ENCODE measurements around the gene ATP6V1G3. TPM values are rescaled to one million over a fixed set of nuclear protein-coding genes. Genes with fewer than 3 reads are reported as not detected.
"Not testable (repeated sequence)": the region's sequence is repeated elsewhere in the genome, so short reads cannot be mapped to it uniquely, and the experiment has no call there.

The ATP6V1G3 gene
- total and polyA plus RNA-seq, 2 donors: 0.18 TPM; not detected in 1

DNA sequence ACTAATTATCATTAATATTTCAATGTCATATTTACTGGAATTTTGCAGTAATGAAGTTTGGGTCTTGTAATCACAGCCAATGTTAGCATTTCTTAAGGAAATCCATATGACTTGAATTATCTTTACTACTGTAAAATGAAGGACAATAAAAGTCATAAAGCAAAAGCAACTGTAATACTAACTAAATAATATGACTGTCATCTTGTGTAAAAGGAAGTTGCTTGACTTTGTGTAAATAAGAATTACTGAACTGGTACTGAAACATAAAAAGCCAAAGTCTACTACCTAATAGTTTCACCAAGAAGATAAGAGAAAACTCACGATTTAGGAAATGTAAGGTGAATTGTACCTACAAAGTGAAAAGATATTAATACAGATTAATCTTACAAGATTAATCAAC, 57.5 kb downstream of the ATP6V1G3 start:
- no peaks in the 10 kb centered on the region for H3K4me1 ChIP-seq (ENCODE audit: control insufficient read depth in 2 of 2, insufficient read depth in 2 of 2, low read length in 2 of 2)

DNA sequence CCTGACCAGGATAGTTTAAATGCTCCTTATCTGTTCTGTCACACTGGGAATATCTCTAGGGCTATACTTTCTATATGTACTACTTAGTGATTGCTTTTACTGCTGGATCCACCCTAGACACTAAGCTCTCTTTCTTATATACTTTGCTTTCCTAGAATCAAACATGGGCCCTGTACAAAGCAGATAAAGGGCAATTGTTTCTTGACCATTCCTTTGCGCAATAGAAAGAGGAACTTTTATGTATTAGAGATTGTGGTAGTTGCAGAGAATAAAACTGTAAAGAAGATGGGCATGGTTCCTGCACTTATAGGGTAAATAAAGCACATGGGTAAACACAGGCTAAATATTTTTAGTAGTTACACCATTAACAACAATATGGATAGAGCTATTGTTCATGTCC, 58.8 kb downstream of the ATP6V1G3 start:
- Histone ChIP-seq H3K27me3 (ENCODE audit: control insufficient read depth in 2 of 2, insufficient read depth in 1 of 2, low read length in 1 of 2) (no peaks in the 10 kb centered on the region), H3K27ac (ENCODE audit: low read depth in 1 of 2, low read length in 1 of 2) (no peak overlapping the region), H3K4me1 (ENCODE audit: control insufficient read depth in 2 of 2, insufficient read depth in 2 of 2, low read length in 2 of 2) (no peaks in the 10 kb centered on the region), H3K9me3 (ENCODE audit: control insufficient read depth in 2 of 2, insufficient read depth in 1 of 2, low read length in 1 of 2) (no peaks in the 10 kb centered on the region), H3K36me3 (ENCODE audit: control insufficient read depth in 2 of 2, insufficient read depth in 2 of 2, low read length in 1 of 2) (peaks cover 0 to 9% of the 10 kb centered on the region in 2 donors), H3K4me3 (ENCODE audit: low read length in 2 of 2) (no peak overlapping the region)
- WGBS: 98% methylated on average over 1 of the region's 1 CpG
- no peak for DNase-seq (ENCODE audit: low read depth in 6 of 9, low spot score in 9 of 9)

More for the DNA sequence above, 57.5 kb downstream of the ATP6V1G3 start:
- Histone ChIP-seq H3K36me3 (ENCODE audit: control insufficient read depth in 2 of 2, insufficient read depth in 2 of 2, low read length in 1 of 2) (peaks cover 0 to 9% of the 10 kb centered on the region in 2 donors), H3K4me3 (ENCODE audit: low read length in 2 of 2) (no peak overlapping the region), H3K27me3 (ENCODE audit: control insufficient read depth in 2 of 2, insufficient read depth in 1 of 2, low read length in 1 of 2) (no peaks in the 10 kb centered on the region), H3K9me3 (ENCODE audit: control insufficient read depth in 2 of 2, insufficient read depth in 1 of 2, low read length in 1 of 2) (no peaks in the 10 kb centered on the region), H3K27ac (ENCODE audit: low read depth in 1 of 2, low read length in 1 of 2) (no peak overlapping the region)
- DNase-seq (ENCODE audit: low read depth in 6 of 9, low spot score in 9 of 9): no peak
- WGBS: 100% methylated on average over 1 of the region's 1 CpG

DNA sequence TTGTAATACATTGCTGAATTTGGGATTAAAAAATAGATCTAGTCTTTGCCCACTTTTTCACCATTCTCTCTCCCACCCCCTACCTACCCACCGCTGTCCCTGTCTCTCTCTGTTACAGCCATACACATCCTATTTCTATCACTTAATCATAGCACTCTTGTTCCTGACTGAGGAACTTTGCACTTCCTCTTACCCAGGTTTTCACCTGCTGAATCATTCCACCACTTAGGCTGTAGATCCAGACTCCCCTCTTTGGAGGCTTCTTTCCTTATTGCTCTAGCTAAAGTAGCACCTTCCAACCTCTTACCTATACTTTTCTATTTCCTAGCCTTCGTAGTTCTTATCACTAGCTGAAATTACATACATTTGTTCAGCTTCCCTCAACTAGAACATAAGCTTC, 59.6 kb downstream of the ATP6V1G3 start:
- no peaks in the 10 kb centered on the region for H3K27me3 ChIP-seq (ENCODE audit: control insufficient read depth in 2 of 2, insufficient read depth in 1 of 2, low read length in 1 of 2)
- H3K36me3 ChIP-seq (ENCODE audit: control insufficient read depth in 2 of 2, insufficient read depth in 2 of 2, low read length in 1 of 2): peaks cover 0 to 9% of the 10 kb centered on the region in 2 donors
- no peaks in the 10 kb centered on the region for H3K4me1 ChIP-seq (ENCODE audit: control insufficient read depth in 2 of 2, insufficient read depth in 2 of 2, low read length in 2 of 2)
- H3K27ac ChIP-seq (ENCODE audit: low read depth in 1 of 2, low read length in 1 of 2): no peak overlapping the region
- H3K9me3 ChIP-seq (ENCODE audit: control insufficient read depth in 2 of 2, insufficient read depth in 1 of 2, low read length in 1 of 2): no peaks in the 10 kb centered on the region
- H3K4me3 ChIP-seq (ENCODE audit: low read length in 2 of 2): no peak overlapping the region
- 63% methylated on average over 2 of the region's 2 CpGs for WGBS
- no peak for DNase-seq (ENCODE audit: low read depth in 6 of 9, low spot score in 9 of 9)

DNA sequence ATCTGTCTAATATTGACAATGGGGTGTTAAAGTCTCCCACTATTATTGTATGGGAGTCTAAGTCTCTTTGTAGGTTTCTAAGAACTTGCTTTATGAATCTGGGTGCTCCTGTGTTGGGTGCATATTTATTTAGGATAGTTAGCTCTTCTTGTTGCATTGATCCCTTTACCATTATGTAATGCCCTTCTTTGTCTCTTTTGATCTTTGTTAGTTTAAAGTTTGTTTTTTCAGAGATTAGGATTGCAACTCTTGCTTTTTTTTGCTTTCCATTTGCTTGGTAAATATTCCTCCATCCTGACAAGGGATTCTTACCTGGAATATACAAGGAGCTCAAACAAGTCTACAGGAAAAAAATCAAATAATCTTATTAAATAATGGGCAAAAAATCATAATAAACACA, 63.1 kb downstream of the ATP6V1G3 start:
- H3K9me3 ChIP-seq (ENCODE audit: control insufficient read depth in 2 of 2, insufficient read depth in 1 of 2, low read length in 1 of 2); H3K4me3 ChIP-seq (ENCODE audit: low read length in 2 of 2); H3K36me3 ChIP-seq (ENCODE audit: control insufficient read depth in 2 of 2, insufficient read depth in 2 of 2, low read length in 1 of 2); H3K27ac ChIP-seq (ENCODE audit: low read depth in 1 of 2, low read length in 1 of 2); H3K4me1 ChIP-seq (ENCODE audit: control insufficient read depth in 2 of 2, insufficient read depth in 2 of 2, low read length in 2 of 2); H3K27me3 ChIP-seq (ENCODE audit: control insufficient read depth in 2 of 2, insufficient read depth in 1 of 2, low read length in 1 of 2); DNase-seq (ENCODE audit: low read depth in 6 of 9, low spot score in 9 of 9): not testable (repeated sequence)

Other genes starting within 250 kb of the ATP6V1G3 start
- 490 TPM for gene PTPRC, start 98.4 kb upstream of the ATP6V1G3 start, total RNA-seq
- 130 TPM for gene PTPRC, start 98.4 kb upstream of the ATP6V1G3 start, polyA plus RNA-seq